ENCODE measurements around the gene HLA-DOA. TPM values are rescaled to one million over a fixed set of nuclear protein-coding genes. Genes with fewer than 3 reads are reported as not detected.

HLA-DOA gene
- total RNA-seq, 1 experiment from 2014 or later: not detected

DNA sequence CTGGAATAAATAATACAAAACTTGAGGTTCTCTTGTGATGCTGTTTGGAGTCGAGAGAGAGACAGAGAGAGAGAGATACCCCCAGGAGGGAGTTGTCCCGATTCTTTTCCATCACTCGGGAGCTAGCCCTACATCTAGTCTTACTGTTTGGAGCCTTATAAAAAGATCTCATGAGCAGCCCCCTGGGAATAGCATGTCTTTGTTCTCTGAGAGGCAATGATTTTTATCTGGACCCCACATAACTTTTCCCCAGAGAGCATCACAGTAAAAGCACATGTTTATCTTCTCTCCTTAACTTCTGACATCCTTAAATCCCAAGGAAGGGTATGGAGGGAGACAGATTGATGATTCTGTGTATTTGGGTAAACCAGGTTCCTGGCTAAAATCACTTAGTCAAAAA is 20.9 kb upstream of the HLA-DOA start:
- Mint-ChIP-seq H3K4me3 (ENCODE audit: unreplicated experiment) (no peak overlapping the region), H3K27ac (ENCODE audit: unreplicated experiment) (no peak overlapping the region), H3K9me3 (ENCODE audit: unreplicated experiment) (peaks cover 15% of the 10 kb centered on the region), H3K27me3 (ENCODE audit: insufficient read depth, unreplicated experiment) (peaks cover 27% of the 10 kb centered on the region), H3K36me3 (ENCODE audit: insufficient read depth, unreplicated experiment) (no peaks in the 10 kb centered on the region), H3K4me1 (ENCODE audit: low read depth, unreplicated experiment) (no peaks in the 10 kb centered on the region)
- TF ChIP-seq, protein P1, sequence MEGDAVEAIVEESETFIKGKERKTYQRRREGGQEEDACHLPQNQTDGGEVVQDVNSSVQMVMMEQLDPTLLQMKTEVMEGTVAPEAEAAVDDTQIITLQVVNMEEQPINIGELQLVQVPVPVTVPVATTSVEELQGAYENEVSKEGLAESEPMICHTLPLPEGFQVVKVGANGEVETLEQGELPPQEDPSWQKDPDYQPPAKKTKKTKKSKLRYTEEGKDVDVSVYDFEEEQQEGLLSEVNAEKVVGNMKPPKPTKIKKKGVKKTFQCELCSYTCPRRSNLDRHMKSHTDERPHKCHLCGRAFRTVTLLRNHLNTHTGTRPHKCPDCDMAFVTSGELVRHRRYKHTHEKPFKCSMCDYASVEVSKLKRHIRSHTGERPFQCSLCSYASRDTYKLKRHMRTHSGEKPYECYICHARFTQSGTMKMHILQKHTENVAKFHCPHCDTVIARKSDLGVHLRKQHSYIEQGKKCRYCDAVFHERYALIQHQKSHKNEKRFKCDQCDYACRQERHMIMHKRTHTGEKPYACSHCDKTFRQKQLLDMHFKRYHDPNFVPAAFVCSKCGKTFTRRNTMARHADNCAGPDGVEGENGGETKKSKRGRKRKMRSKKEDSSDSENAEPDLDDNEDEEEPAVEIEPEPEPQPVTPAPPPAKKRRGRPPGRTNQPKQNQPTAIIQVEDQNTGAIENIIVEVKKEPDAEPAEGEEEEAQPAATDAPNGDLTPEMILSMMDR (IDR thresholded peaks at IDR 0.05; ENCODE audit: insufficient read depth in 1 of 2, low read depth in 1 of 2, low read length in 1 of 2, severe bottlenecking in 1 of 2, unreplicated experiment in 1 of 2): no peak
- ChIA-PET CTCF (no interaction called here), POLR2A (no interaction called here)
- intact Hi-C loops (cut with micrococcal nuclease; ENCODE audit: unreplicated experiment): no loop called here
- Histone ChIP-seq H3K4me1 (no peaks in the 10 kb centered on the region), H3K27me3 (replicated peaks; ENCODE audit: control insufficient read depth, insufficient read depth, low read length) (no peaks in the 10 kb centered on the region), H3K4me3 (ENCODE audit: low read depth, low read length) (no peak overlapping the region), H3K36me3 (ENCODE audit: control insufficient read depth, insufficient read depth, low read length) (no peaks in the 10 kb centered on the region), H3K9me3 (peaks cover 8% of the 10 kb centered on the region; the same call in 1 of the 2 replicates)
- no TSS peak for BruUV-seq (replicated peaks)
- no peak for DNase-seq

DNA sequence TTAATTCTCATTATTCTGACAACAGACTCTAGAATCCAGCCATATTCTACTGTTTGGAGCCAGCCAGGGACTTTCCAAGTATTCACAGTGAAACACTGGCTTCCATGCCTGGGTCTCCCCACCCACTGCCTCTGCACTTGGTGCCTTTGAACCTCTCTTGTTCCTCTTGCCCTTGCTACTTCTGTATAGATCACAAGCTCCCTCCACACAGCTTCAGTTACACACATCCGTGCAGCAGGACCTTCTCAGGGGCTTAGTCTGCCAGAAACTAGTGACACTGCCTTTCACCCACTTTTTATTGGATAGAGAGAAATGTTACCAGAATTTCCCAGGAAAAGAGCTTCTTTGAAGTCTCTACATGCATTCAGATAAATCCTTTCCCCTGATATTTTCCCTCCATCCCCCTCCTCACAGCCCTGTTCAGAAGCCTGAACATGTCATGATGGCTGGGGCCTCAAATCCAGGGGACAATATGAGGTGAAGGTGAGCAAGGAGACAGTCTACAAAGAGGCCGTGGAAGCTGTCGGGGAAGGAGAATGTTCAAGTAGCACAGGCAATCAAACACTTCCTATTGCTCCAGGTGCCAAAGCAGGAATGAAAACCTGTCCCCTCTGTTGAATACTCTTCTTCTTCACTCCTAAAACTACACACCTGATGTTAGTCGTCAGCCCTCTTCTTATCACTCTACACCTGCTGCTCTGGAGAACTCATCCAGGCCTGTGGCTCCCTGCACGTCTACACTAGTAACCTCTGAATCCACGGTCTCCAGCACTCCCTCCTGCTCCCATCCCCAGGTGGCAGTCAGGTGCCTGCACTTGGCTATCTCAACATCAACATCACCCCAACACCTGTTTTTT is 20.2 kb upstream of the HLA-DOA start:
- no peak for DNase-seq
- POLR2A ChIA-PET: no interaction called here
- intact Hi-C loops (cut with micrococcal nuclease; ENCODE audit: unreplicated experiment): no loop called here
- H3K9me3 ChIP-seq: peaks cover 2% of the 10 kb centered on the region; the same call in 1 of the 2 replicates
- peaks cover 8% of the 10 kb centered on the region for H3K9me3 Mint-ChIP-seq (ENCODE audit: unreplicated experiment)
- CTCF ChIA-PET: no interaction called here
- no peaks in the 10 kb centered on the region for H3K4me1 Mint-ChIP-seq (ENCODE audit: low read depth, unreplicated experiment)
- no TSS peak for BruUV-seq (replicated peaks)
- no peak overlapping the region for H3K4me3 Mint-ChIP-seq (ENCODE audit: unreplicated experiment)
- no peaks in the 10 kb centered on the region for H3K36me3 Mint-ChIP-seq (ENCODE audit: insufficient read depth, unreplicated experiment)
- H3K4me1 ChIP-seq: no peaks in the 10 kb centered on the region
- TF ChIP-seq, protein P1 (IDR thresholded peaks at IDR 0.05; ENCODE audit: insufficient read depth in 1 of 2, low read depth in 1 of 2, low read length in 1 of 2, severe bottlenecking in 1 of 2, unreplicated experiment in 1 of 2): no peak
- no peak overlapping the region for H3K4me3 ChIP-seq (ENCODE audit: low read depth, low read length)
- H3K27me3 Mint-ChIP-seq (ENCODE audit: insufficient read depth, unreplicated experiment): peaks cover 23% of the 10 kb centered on the region
- no peaks in the 10 kb centered on the region for H3K36me3 ChIP-seq (ENCODE audit: control insufficient read depth, insufficient read depth, low read length)
- H3K27me3 ChIP-seq (replicated peaks; ENCODE audit: control insufficient read depth, insufficient read depth, low read length): no peaks in the 10 kb centered on the region
- no peak overlapping the region for H3K27ac Mint-ChIP-seq (ENCODE audit: unreplicated experiment)

DNA sequence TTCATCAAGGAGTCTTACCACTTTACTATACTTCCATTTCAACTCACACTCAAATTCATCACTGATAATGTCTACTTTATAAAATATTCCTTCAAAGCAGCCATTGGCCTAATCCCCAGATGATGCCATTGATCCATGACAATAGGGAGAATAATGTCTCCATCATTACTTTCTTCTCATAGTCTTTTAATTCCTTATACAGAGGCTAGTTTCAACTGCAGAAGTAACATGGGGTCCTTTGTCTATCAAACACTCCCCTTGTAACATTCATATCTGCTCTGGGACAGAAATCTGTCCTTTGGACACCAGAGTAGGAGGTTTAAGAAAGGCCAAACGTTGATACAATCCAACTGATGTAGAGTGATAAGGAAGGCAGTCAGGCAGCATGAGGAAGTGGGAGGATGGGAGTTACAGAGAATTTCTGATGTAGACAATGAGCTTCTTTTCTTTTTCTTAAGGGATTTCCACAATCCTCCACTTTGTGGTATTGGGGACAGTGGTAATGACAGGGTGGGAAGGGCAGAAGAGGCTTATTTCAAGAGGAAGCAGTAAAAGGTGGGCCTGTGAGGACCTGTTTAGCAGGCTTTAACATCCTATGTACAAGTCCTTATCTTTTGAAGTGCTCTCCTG is 18.9 kb upstream of the HLA-DOA start:
- DNase-seq: no peak
- Histone ChIP-seq H3K27me3 (replicated peaks; ENCODE audit: control insufficient read depth, insufficient read depth, low read length) (no peaks in the 10 kb centered on the region), H3K9me3 (no peaks in the 10 kb centered on the region), H3K4me3 (ENCODE audit: low read depth, low read length) (no peak overlapping the region), H3K4me1 (no peaks in the 10 kb centered on the region), H3K36me3 (ENCODE audit: control insufficient read depth, insufficient read depth, low read length) (no peaks in the 10 kb centered on the region)
- no peaks in the 10 kb centered on the region for H3K36me3 Mint-ChIP-seq (ENCODE audit: insufficient read depth, unreplicated experiment)
- ChIA-PET POLR2A (no interaction called here), CTCF (no interaction called here)
- no peaks in the 10 kb centered on the region for H3K4me1 Mint-ChIP-seq (ENCODE audit: low read depth, unreplicated experiment)
- intact Hi-C loops (cut with micrococcal nuclease; ENCODE audit: unreplicated experiment): no loop called here
- H3K27me3 Mint-ChIP-seq (ENCODE audit: insufficient read depth, unreplicated experiment): peaks cover 22% of the 10 kb centered on the region
- no TSS peak for BruUV-seq (replicated peaks)
- TF ChIP-seq, protein P1 (IDR thresholded peaks at IDR 0.05; ENCODE audit: insufficient read depth in 1 of 2, low read depth in 1 of 2, low read length in 1 of 2, severe bottlenecking in 1 of 2, unreplicated experiment in 1 of 2): no peak
- H3K9me3 Mint-ChIP-seq (ENCODE audit: unreplicated experiment): no peaks in the 10 kb centered on the region
- H3K4me3 Mint-ChIP-seq (ENCODE audit: unreplicated experiment): no peak overlapping the region
- no peak overlapping the region for H3K27ac Mint-ChIP-seq (ENCODE audit: unreplicated experiment)

Data from Caco-2 (cell line).